Kidney glomerular epithelial cell (primary cell): ENCODE data around the gene CDH23.

Experiments used
- DNase-seq: peaks from one replicate; lab custom pipeline; 2025; lab: John Stamatoyannopoulos, UW

CDH23 gene

DNA sequence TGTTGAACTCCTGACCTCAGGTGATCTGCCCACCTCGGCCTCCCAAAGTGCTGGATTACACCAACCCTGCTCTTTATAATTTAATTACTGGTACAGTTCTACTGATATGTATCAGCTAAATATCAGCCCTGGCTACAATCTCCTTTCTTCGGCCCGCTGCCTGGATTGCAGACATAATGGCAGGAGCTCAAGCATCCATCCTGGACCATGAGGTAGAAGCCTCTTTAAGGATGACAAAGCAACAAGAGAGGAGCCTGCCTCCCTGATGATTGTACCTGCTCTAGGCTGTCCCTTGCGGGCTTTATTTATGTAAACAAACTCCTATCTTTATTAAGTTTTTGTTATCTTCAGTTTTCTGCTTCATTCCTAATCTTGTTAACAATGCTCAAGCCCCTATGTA is 459.9 kb downstream of the CDH23 start:
- DNase-seq, result no peak

DNA sequence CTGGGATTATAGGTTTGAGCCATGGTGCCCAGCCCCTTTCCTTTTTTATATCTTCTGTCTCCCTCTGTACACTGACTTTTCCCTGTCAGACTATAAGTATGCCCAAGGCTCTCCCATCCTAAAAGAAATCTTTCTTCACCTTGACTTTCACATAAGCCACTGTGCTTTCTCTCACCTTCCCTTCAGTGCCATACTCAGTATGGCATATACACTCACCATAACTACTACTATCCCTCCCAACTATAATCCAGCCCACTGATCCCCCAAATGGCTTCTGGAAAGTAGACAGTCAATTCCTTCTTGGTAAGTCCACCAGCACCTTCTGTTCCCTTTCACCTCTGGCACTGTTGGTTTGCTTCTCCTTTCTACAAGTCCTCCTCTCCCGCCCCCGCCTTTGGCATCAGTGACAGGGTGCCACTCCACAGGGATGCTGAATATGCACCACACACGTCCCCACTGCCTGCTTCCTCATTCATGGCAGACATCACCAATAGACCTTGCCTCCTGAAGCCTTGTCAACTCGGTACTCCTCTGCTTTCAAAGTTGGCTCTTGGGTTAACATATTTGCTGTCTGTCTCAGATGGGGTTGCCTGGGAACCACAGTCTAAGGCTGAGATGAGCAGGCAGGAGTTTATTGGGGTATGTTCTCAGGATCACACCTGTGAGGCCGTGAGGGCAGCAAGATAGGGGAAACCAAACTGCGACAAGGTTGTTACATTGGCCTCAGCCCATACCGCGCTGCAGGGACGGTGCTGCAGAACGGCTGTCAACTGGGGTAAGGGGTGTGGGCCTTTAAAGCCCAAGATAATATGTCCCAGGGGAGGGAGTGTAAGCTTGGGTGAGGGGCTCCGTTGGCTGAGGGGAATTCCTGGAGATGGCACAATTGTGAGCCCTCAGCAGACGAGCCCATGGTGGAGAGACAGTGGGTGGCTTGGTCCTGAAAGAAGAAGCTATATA is 461.5 kb downstream of the CDH23 start:
- DNase-seq, result no peak

DNA sequence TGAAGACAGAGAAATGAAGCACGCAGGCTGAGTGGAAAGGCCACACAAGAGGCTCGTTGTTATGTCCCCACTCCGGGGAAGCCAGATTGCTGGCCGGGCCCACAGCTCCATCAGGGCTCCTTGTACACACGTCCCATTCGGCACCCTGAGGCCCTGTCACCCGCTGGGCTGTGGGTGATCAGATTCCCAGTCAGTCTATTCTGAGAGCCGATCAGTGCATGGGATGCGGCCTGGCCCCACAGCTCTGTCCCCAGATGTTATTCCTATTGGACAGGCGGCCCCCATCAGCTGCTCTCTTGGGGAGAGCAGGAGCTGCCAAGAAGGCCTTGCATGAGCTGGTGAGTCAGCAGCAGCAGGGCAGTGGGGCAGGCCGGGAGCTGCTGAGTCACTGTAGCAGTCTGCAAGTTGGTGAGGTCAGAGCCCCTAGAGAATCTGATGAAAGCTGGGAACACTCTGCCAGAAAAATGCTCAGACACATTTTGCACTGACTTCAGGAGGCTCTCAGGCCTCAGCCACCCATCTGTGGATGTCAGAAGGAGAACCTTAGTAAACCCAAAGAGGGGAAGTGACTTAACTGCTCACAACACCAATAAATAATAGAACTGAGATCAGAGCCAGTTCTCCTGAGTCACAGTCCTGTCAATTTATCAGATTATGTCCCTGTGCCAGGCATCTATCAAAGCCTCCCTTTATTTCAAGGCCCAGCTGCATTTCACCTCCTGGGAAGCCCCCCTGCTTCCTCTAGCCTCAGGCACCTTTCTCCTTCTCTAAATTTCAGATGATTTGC is 463.7 kb downstream of the CDH23 start:
- peak; percentile 95 for DNase-seq

DNA sequence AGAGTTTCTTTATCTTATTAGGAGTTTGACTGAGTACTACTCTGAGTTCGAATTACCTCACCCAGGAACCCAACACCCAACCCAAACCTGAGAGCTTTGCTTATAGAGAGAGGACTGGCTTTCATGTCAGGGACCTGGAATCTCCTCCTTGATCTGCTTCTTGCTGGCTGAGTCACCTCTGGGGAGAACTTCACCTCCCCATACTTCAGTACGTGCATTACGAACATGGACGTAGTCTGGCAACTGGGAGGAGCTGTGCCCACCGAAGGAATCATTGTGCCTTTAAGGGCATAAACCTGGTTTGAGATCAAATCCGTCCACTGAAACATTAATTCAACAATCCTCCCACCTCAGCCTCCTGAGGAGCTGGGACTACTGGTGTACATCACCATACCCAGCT is 466.5 kb downstream of the CDH23 start:
- DNase-seq, result no peak

DNA sequence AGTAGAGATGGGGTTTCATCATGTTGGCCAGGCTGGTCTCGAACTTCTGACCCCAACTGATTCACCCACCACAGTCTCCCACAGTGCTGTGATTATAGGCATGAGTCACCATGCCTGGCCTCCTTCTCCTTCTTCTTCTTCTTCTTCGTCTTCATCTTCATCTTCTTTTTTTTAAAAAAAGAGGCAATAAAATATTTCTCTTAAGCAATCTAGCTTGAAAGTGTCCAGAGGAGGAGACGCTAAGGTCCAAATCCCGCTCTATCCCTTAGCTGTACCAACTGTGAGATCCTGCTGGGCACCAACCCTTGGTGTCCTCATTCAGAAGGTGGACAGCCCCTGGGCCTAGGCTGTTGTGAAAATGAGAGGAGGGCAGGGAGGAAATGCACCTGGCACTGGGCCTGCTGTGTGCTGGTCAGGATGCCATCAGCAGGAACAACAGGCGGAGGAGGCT is 468.2 kb downstream of the CDH23 start:
- peak; percentile 40 for DNase-seq
